IMR-90 (cell line): Measurements from ENCODE around the gene SLC23A3. TPM values are rescaled to one million over a fixed set of nuclear protein-coding genes. Genes with fewer than 3 reads are reported as not detected.

ENCODE experiments used
- ATAC-seq: fragments of 200-7000 bp; cut with Tn5 transposase; 2 replicates; pipeline ENCODE4 v1.9.1; 2020; ENCODE audit warnings: low read depth, mild to moderate bottlenecking, moderate library complexity
- BruUV-seq: library from RNA; stranded (reverse); fragments of 400-500 nt; replicated peaks from 2 replicates; lab custom pipeline; 2021; lab: Mats Ljungman, UMichigan
- CTCF ChIA-PET: fragments of 300-600 bp; formaldehyde crosslinking; extraction: SDS; loops from one replicate; lab custom pipeline; 2021; ENCODE audit warnings: antibody characterized with exemption; lab: Yijun Ruan, JAX
- POLR2A ChIA-PET: fragments of 300-600 bp; sonication (Branson Sonifier 250); formaldehyde crosslinking; loops from one replicate; lab custom pipeline; 2022; ENCODE audit warnings: antibody characterized with exemption; ENCODE audit not compliant: unreplicated experiment; lab: Charles Lee
- DNase-seq: peaks from one replicate; pipeline ENCODE4 v3.0.0; 2013
- H2AFZ ChIP-seq: replicated peaks from 2 replicates; pipeline ENCODE3; 2013; ENCODE audit warnings: low read length, mild to moderate bottlenecking; ENCODE audit not compliant: poor library complexity
- H2AK5ac ChIP-seq: 2 replicates; pipeline ENCODE4 v1.6.1; 2013; ENCODE audit warnings: low read depth, low read length, inconsistent platforms
- H2AK9ac ChIP-seq: replicated peaks from 2 replicates; pipeline ENCODE3; 2013; ENCODE audit warnings: mild to moderate bottlenecking, low read depth, low read length, moderate library complexity; ENCODE audit not compliant: poor library complexity
- H2BK120ac ChIP-seq: 2 replicates; pipeline ENCODE4 v1.6.1; 2013; ENCODE audit warnings: low read depth, low read length, inconsistent platforms
- H2BK15ac ChIP-seq: 3 replicates; pipeline ENCODE4 v1.6.1; 2013; ENCODE audit warnings: low read depth, low read length, inconsistent platforms
- H2BK20ac ChIP-seq: 2 replicates; pipeline ENCODE4 v1.6.1; 2013; ENCODE audit warnings: low read depth, mild to moderate bottlenecking, inconsistent platforms, low read length, moderate library complexity
- H2BK5ac ChIP-seq: 2 replicates; pipeline ENCODE4 v1.6.1; 2013; ENCODE audit warnings: mild to moderate bottlenecking, low read depth, low read length, inconsistent platforms; ENCODE audit not compliant: poor library complexity, severe bottlenecking
- H3K14ac ChIP-seq: replicated peaks from 2 replicates; pipeline ENCODE4 v1.6.1; 2013; ENCODE audit warnings: low read depth, low read length, inconsistent platforms
- H3K18ac ChIP-seq: 2 replicates; pipeline ENCODE4 v1.6.1; 2013; ENCODE audit warnings: low read depth, low read length, control low read depth
- H3K23ac ChIP-seq: 2 replicates; pipeline ENCODE4 v1.6.1; 2013; ENCODE audit warnings: low read depth, low read length, inconsistent platforms
- H3K27ac ChIP-seq: 2 replicates; pipeline ENCODE4 v1.5.1; 2013; ENCODE audit warnings: mild to moderate bottlenecking, control low read depth, low read length; ENCODE audit not compliant: insufficient read depth
- H3K27me3 ChIP-seq: 2 replicates; pipeline ENCODE4 v1.6.1; 2013; ENCODE audit warnings: low read length; ENCODE audit not compliant: control insufficient read depth, insufficient read depth
- H3K36me3 ChIP-seq: 2 replicates; pipeline ENCODE4 v1.6.1; 2013; ENCODE audit warnings: low read length, mixed read lengths; ENCODE audit not compliant: control insufficient read depth, insufficient read depth
- H3K4ac ChIP-seq: 2 replicates; pipeline ENCODE4 v1.6.1; 2013; ENCODE audit warnings: low read depth, low read length, inconsistent platforms
- H3K4me1 ChIP-seq: 2 replicates; pipeline ENCODE4 v1.6.1; 2013; ENCODE audit warnings: low read length, mixed read lengths; ENCODE audit not compliant: control insufficient read depth, insufficient read depth
- H3K4me2 ChIP-seq: 2 replicates; pipeline ENCODE4 v1.6.1; 2013; ENCODE audit warnings: low read depth, mild to moderate bottlenecking, control low read depth, low read length, moderate library complexity
- H3K4me3 ChIP-seq: 2 replicates; pipeline ENCODE4 v1.5.1; 2013; ENCODE audit warnings: low read depth, mild to moderate bottlenecking, control low read depth, low read length, moderate library complexity; ENCODE audit not compliant: insufficient read depth
- H3K56ac ChIP-seq: 2 replicates; pipeline ENCODE4 v1.6.1; 2013; ENCODE audit warnings: low read length, inconsistent platforms; ENCODE audit not compliant: insufficient read depth; ENCODE audit errors: extremely low read depth
- H3K79me1 ChIP-seq, 2 experiments: 2 replicates each; pipeline ENCODE4 v1.6.1; 2013; ENCODE audit warnings: low read length in 2 of 2, inconsistent platforms in 1 of 2, low read depth in 1 of 2
- H3K9ac ChIP-seq: 2 replicates; pipeline ENCODE4 v1.6.1; 2013; ENCODE audit warnings: low read depth, low read length, control low read depth
- H3K9me1 ChIP-seq: 2 replicates; pipeline ENCODE4 v1.6.1; 2013; ENCODE audit warnings: low read length, inconsistent platforms; ENCODE audit not compliant: insufficient read depth
- H3K9me3 ChIP-seq: 2 replicates; pipeline ENCODE4 v1.6.1; 2013; ENCODE audit warnings: low read length; ENCODE audit not compliant: control insufficient read depth, insufficient read depth
- H4K20me1 ChIP-seq: 2 replicates; pipeline ENCODE4 v1.6.1; 2013; ENCODE audit warnings: low read length, inconsistent platforms; ENCODE audit not compliant: insufficient read depth
- H4K5ac ChIP-seq: 2 replicates; pipeline ENCODE4 v1.6.1; 2013; ENCODE audit warnings: mild to moderate bottlenecking, low read depth, low read length, control low read depth
- H4K8ac ChIP-seq, 2 experiments: 2 replicates each; pipeline ENCODE4 v1.6.1; 2013; ENCODE audit warnings: low read depth in 2 of 2, low read length in 2 of 2, control low read depth in 1 of 2, inconsistent platforms in 1 of 2
- H4K91ac ChIP-seq: 2 replicates; pipeline ENCODE4 v1.6.1; 2013; ENCODE audit warnings: low read depth, low read length, inconsistent platforms; ENCODE audit not compliant: insufficient read depth
- BHLHE40 ChIP-seq: fragments of 150-350 bp; IDR thresholded peaks from 2 replicates; pipeline ENCODE4 v1.6.1; 2016; ENCODE audit warnings: mild to moderate bottlenecking, low read depth, low read length
- CTCF ChIP-seq: conservative IDR thresholded peaks from 2 replicates; pipeline ENCODE4 v1.5.1; 2012; ENCODE audit warnings: mild to moderate bottlenecking, low read depth, low read length, improper control_type of control experiment
- MAFK ChIP-seq: IDR thresholded peaks from 2 replicates; pipeline ENCODE4 v1.6.1; 2012; ENCODE audit warnings: low read depth, low read length, improper control_type of control experiment
- MAZ ChIP-seq: IDR thresholded peaks from 2 replicates; pipeline ENCODE4 v1.6.1; 2012; ENCODE audit warnings: low read depth, mild to moderate bottlenecking, low read length, improper control_type of control experiment, moderate library complexity, borderline replicate concordance
- MXI1 ChIP-seq: IDR thresholded peaks from 2 replicates; pipeline ENCODE4 v1.6.1; 2012; ENCODE audit warnings: low read depth, mild to moderate bottlenecking, low read length, moderate library complexity, borderline replicate concordance
- RAD21 ChIP-seq: IDR thresholded peaks from 2 replicates; pipeline ENCODE4 v1.6.1; 2012; ENCODE audit warnings: low read length, improper control_type of control experiment
- RCOR1 ChIP-seq: IDR thresholded peaks from 2 replicates; pipeline ENCODE4 v1.6.1; 2012; ENCODE audit warnings: mild to moderate bottlenecking, low read length, improper control_type of control experiment; ENCODE audit not compliant: insufficient replicate concordance
- SMC3 ChIP-seq: fragments of 150-350 bp; IDR thresholded peaks from 2 replicates; pipeline ENCODE4 v1.6.1; 2016; ENCODE audit warnings: low read depth, mild to moderate bottlenecking, antibody characterized with exemption, low read length, moderate library complexity
- WGBS, 2 experiments: methylation state at CpG; one replicate each; pipeline versions ENCODE4 v1.1.5 to v1.1.7; 2013; ENCODE audit warnings: missing lambda C conversion rate in 2 of 2; ENCODE audit not compliant: insufficient read length in 1 of 2; ENCODE audit errors: extremely low coverage in 2 of 2; 5-methylcytosine and 5-hydroxymethylcytosine counted together
- dilution Hi-C: fragments of 300-500 bp; cut with HindIII; formaldehyde crosslinking; loops from one replicate; pipeline ENCODE4 v1.14.3; 2018; ENCODE audit warnings: low sequenced_read_pairs; ENCODE audit not compliant: unreplicated experiment
- in situ Hi-C: fragments of 300-500 bp; cut with MboI; formaldehyde crosslinking; loops from 3 replicates; pipeline ENCODE4 v1.14.3; 2019; ENCODE audit warnings: low sequenced_read_pairs, inconsistent platforms, mixed read lengths
- intact Hi-C: fragments of 100-400 bp; cut with micrococcal nuclease; formaldehyde crosslinking; loops from 2 replicates; pipeline ENCODE4 v1.10.0; 2022
- polyA plus RNA-seq, 3 experiments: library from polyadenylated mRNA; depleted of rRNA; stranded (reverse); fragments of >200 nt; gene quantifications; 2 replicates each; pipeline ENCODE4 v1.2.3, GENCODE V29; 2012; ENCODE audit warnings: low replicate concordance in 1 of 3
- total RNA-seq: library from RNA; depleted of rRNA; stranded (reverse); fragments of >200 nt; gene quantifications from 2 replicates; pipeline ENCODE4 v1.2.3, GENCODE V29; 2012

Gene SLC23A3
- total and polyA plus RNA-seq, 2 of the 4 experiments (the other 2 are of a cell fraction): 0.18 to 0.65 TPM

GRCh38 chr2:219204425-219205164, 34.8 kb upstream of the SLC23A3 start:
- Histone ChIP-seq H3K27ac (no peak overlapping the region), H2BK5ac (no peak overlapping the region), H3K4ac (no peak overlapping the region), H3K14ac (no peak overlapping the region), H3K9me1 (peaks cover 8% of the 10 kb centered on the region; the same call in 1 of the 2 replicates), H3K79me1 (peaks cover 5 to 19% of the 10 kb centered on the region in 2 experiments; a peak in 3 of 4 replicates), H2AK5ac (no peak overlapping the region), H3K36me3 (peaks cover 10% of the 10 kb centered on the region), H3K4me3 (no peak overlapping the region), H4K8ac (no peak overlapping the region), H2AK9ac (no peak overlapping the region), H4K20me1 (peaks cover 9% of the 10 kb centered on the region; the same call in 1 of the 2 replicates), H4K5ac (no peak overlapping the region), H2AFZ (no peak overlapping the region), H3K9me3 (no peaks in the 10 kb centered on the region), H3K56ac (no peak overlapping the region), H3K4me1 (peaks cover 16% of the 10 kb centered on the region), H2BK120ac (no peak overlapping the region), H3K23ac (no peak overlapping the region), H2BK15ac (no peak overlapping the region), H3K4me2 (no peak overlapping the region), H4K91ac (no peak overlapping the region), H3K27me3 (peaks cover 2% of the 10 kb centered on the region), H3K18ac (no peak overlapping the region), H2BK20ac (no peak overlapping the region), H3K9ac (no peak overlapping the region)
- in situ Hi-C loops: loop anchor here (5.0 kb wide), 1 partner anchor 32 kb away; the partner anchor contains the start of gene SLC23A3
- TF ChIP-seq MXI1 (no peak), MAFK (no peak), RAD21 (no peak), SMC3 (no peak), CTCF (no peak), MAZ (no peak), BHLHE40 (no peak), RCOR1 (no peak)
- CTCF ChIA-PET: no interaction called here
- WGBS, 2 experiments: no CpG with 5 or more reads among the region's 7 CpGs
- no peak for ATAC-seq
- DNase-seq: no peak
- BruUV-seq: no TSS peak
- POLR2A ChIA-PET: no interaction called here
- dilution Hi-C loops: no loop called here
- intact Hi-C loops: no loop called here
